Mesothelial cell of epicardium (in vitro differentiated cells): ENCODE results near the gene PPIL1. TPM values are rescaled to one million over a fixed set of nuclear protein-coding genes. Genes with fewer than 3 reads are reported as not detected.
A peak's percentile ranks its signal among the peaks of the same experiment; 100 is the strongest.

Experiments used
- DNase-seq, 2 experiments: peaks; one replicate each; pipeline ENCODE4 v3.0.0; 2021; ENCODE audit warnings: low spot score in 2 of 2; ENCODE audit not compliant: unreplicated experiment in 2 of 2
- H3K27ac Mint-ChIP-seq: 2 replicates; pipeline ENCODE4 v1.8.0; 2021; ENCODE audit warnings: mixed read lengths
- H3K27me3 Mint-ChIP-seq: 2 replicates; pipeline ENCODE4 v1.8.0; 2021; ENCODE audit warnings: low read depth, mixed read lengths
- H3K36me3 Mint-ChIP-seq: 2 replicates; pipeline ENCODE4 v1.8.0; 2021; ENCODE audit warnings: mixed read lengths
- H3K4me1 Mint-ChIP-seq: 2 replicates; pipeline ENCODE4 v1.8.0; 2021; ENCODE audit warnings: mixed read lengths
- H3K4me3 Mint-ChIP-seq: 2 replicates; pipeline ENCODE4 v1.8.0; 2021; ENCODE audit warnings: mild to moderate bottlenecking, moderate library complexity, mixed read lengths
- H3K9me3 Mint-ChIP-seq: 2 replicates; pipeline ENCODE4 v1.8.0; 2021; ENCODE audit warnings: mixed read lengths
- total RNA-seq: library from RNA; stranded (reverse); gene quantifications from 3 replicates; pipeline ENCODE4 v1.2.1, GENCODE V29; 2021
- TF ChIP-seq, protein P1 (sequence below): fragments of 200-600 bp; sonication (generic); IDR thresholded peaks from one replicate; pipeline ENCODE4 v1.5.0; 2021; ENCODE audit warnings: antibody characterized with exemption; ENCODE audit not compliant: unreplicated experiment

The PPIL1 gene
- 32.7 to 34.3 TPM (median 34.2 TPM) in 3 replicates for total RNA-seq

DNA sequence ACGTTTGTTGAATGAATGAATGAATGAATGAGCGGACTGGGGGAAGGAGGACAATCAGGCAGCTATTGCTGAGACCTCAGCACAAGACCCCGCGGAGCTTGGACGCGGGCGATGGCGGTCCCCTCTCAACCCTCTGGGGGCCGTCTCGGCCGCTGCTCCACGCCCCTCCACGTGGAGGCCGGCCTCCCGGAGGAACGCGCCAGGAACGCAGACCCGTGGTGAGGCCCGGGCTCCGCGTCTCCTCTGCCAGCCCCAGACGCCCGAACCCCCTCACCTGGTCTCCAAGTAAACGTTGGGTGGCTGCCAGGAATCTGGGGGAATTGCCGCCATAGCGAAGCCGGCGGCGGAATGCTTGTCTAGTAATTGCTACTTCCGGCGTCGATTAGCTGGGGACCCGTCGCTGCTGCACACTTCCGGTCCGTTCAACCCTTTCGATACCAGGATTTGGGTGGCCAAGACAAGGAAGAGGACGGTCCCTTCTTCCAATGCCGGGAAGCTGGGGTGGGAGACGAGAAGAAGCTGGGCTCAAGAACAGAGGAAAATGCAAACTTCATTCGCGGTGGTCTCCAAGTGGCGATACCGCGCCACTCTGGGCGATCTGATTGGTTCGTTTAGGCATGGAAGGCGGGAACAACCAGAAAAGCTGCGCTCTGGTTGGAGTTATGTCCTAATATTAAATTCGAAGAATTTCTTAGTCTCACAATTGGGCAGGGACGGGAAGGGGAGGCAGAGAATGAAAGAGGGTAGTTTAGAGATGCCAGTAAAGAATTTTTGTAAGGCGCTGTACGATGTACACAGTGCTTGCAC is at the start of gene PPIL1:
Gene PPIL1 (minus strand): TSS at position 361 of the 807 bp plus-strand sequence. CDS start 31 bp downstream, at position 330.
- TF ChIP-seq, protein P1, sequence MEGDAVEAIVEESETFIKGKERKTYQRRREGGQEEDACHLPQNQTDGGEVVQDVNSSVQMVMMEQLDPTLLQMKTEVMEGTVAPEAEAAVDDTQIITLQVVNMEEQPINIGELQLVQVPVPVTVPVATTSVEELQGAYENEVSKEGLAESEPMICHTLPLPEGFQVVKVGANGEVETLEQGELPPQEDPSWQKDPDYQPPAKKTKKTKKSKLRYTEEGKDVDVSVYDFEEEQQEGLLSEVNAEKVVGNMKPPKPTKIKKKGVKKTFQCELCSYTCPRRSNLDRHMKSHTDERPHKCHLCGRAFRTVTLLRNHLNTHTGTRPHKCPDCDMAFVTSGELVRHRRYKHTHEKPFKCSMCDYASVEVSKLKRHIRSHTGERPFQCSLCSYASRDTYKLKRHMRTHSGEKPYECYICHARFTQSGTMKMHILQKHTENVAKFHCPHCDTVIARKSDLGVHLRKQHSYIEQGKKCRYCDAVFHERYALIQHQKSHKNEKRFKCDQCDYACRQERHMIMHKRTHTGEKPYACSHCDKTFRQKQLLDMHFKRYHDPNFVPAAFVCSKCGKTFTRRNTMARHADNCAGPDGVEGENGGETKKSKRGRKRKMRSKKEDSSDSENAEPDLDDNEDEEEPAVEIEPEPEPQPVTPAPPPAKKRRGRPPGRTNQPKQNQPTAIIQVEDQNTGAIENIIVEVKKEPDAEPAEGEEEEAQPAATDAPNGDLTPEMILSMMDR, result no peak
- H3K4me3 Mint-ChIP-seq, result peak within 1 kb of the TSS; percentile 98
- DNase-seq, result peak; percentile 84 to 93
- H3K36me3 Mint-ChIP-seq, result peaks cover 6% of the 10 kb centered on the region
- peak within 1 kb of the TSS; percentile 100 for H3K27ac Mint-ChIP-seq
- H3K9me3 Mint-ChIP-seq, result no peaks in the 10 kb centered on the region
- H3K27me3 Mint-ChIP-seq, result peaks cover 5% of the 10 kb centered on the region
- peaks cover 19% of the 10 kb centered on the region for H3K4me1 Mint-ChIP-seq

DNA sequence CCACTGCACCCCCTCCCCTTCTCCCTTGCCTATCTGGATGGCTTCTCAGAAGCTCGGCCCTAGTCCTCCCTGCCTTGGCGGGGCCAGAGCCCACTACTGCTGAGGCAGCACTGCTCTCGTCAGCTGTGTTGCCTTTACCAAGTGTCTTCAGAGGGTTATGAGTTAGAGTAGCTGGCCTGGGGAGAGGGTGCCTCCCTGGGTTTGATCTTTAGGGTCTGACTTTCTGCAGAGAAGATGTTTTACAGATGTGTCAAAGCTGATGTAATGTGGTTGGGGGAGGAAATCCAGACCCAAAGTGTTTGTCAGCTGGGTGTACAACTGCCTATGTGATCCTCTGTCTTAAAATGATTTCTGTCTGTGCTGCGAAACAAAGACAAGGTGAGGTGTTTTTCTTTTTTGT is 49.5 kb upstream of the PPIL1 start:
- H3K27ac Mint-ChIP-seq, result no peak overlapping the region
- DNase-seq, result no peak

DNA sequence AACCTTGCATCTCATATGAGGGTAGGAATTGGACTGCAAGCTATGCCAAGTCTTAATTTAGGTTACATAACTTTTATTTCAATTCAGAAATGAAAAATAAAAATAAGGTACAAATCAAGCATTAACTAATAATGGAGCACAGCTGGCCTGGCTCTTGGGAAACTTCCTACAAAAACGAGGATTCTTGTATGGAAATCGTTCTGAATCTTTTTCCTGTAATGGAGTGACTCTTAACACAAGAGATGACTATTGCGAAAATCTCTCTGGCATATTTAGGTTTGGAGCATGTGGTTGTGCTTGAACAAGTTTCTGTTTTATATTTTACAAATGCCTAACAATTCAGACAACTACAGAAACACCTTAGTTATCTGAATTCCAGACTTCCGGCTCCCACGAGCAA is 45.9 kb upstream of the PPIL1 start:
- Mint-ChIP-seq H3K27me3 (no peaks in the 10 kb centered on the region), H3K4me3 (no peak overlapping the region), H3K27ac (no peak overlapping the region), H3K4me1 (peaks cover 4% of the 10 kb centered on the region), H3K9me3 (no peaks in the 10 kb centered on the region), H3K36me3 (peaks cover 8% of the 10 kb centered on the region)
- DNase-seq, result no peak
- TF ChIP-seq, protein P1, result no peak

More for the DNA sequence above, 49.5 kb upstream of the PPIL1 start:
- no peak overlapping the region for H3K4me3 Mint-ChIP-seq
- TF ChIP-seq, protein P1, result no peak
- peaks cover 8% of the 10 kb centered on the region for H3K4me1 Mint-ChIP-seq
- H3K27me3 Mint-ChIP-seq, result no peaks in the 10 kb centered on the region
- peaks cover 7% of the 10 kb centered on the region for H3K36me3 Mint-ChIP-seq
- H3K9me3 Mint-ChIP-seq, result no peaks in the 10 kb centered on the region

DNA sequence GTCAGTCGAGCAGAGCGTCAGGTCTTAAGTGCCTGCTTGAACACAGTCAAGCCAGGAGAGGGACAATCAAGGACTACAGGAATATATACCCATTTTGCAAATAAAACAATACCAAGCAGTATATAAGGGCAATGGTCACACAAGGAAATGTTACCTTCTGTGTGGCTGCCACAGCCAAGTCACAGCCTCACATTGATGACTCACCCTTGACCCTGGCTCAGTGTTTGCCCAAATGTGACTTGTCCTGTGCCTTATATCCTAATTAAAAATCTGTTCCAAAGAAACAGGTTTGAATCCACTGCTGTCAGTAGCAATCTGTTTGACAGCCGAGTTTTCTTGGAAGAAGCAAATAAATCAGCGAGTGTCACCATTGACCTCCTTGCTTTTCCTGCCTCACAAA is 45.4 kb upstream of the PPIL1 start:
- H3K27me3 Mint-ChIP-seq, result no peaks in the 10 kb centered on the region
- peaks cover 8% of the 10 kb centered on the region for H3K36me3 Mint-ChIP-seq

DNA sequence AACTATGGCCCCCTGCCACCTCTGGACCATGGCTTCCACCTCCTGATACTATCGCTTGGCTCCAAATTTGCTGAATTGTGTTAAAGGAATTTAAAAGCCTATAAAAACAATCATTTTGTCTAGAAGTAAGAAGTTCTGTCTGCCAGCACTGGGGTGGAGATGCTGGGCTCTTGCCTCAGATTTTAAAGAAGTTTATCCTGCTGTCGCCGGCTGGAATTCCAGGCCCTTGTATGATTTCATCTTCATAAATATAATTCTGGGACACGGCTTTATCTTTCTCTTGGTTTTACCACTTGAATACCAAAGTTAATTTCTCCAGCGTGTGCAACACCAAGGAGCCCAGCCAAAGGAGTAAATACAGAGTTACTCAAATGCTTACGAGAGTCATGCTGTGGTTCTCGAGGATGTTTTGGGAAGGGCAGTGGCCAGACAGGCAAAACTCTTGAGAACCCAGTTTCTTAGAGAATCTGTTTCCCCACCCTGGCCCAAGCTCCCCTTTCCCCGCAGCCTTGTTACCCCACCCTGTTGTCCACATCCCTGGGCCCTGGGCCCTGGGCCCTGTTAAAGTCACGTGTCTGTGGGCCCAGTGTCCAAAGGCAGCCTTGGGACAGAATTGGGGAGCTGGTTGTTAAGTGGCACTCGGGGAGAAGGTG is 43.1 kb upstream of the PPIL1 start:
- Mint-ChIP-seq H3K4me3 (no peak overlapping the region), H3K36me3 (peaks cover 13% of the 10 kb centered on the region), H3K27ac (no peak overlapping the region), H3K4me1 (peaks cover 4% of the 10 kb centered on the region), H3K9me3 (no peaks in the 10 kb centered on the region), H3K27me3 (no peaks in the 10 kb centered on the region)
- TF ChIP-seq, protein P1, result no peak
- no peak for DNase-seq

More for the DNA sequence above, 45.4 kb upstream of the PPIL1 start:
- Mint-ChIP-seq H3K4me1 (peaks cover 4% of the 10 kb centered on the region), H3K27ac (no peak overlapping the region), H3K4me3 (no peak overlapping the region), H3K9me3 (no peaks in the 10 kb centered on the region)
- no peak for DNase-seq
- TF ChIP-seq, protein P1, result no peak
